Prostate gland (tissue), 2 donors: ENCODE results near the gene TMEM245. TPM values are rescaled to one million over a fixed set of nuclear protein-coding genes. Genes with fewer than 3 reads are reported as not detected.
A peak's percentile ranks its signal among the peaks of the same experiment; 100 is the strongest.

Experiments
- DNase-seq: peaks from one replicate; pipeline ENCODE4 v3.0.0-alpha.2; 2019; ENCODE audit warnings: low spot score
- H3K27ac ChIP-seq, 2 donors: fragments of 200-600 bp; sonication (generic); 2 replicates each; pipeline ENCODE4 v1.5.1; 2017 to 2019
- H3K27me3 ChIP-seq: fragments of 200-600 bp; sonication (generic); replicated peaks from 2 replicates; pipeline ENCODE4 v1.5.1; 2019; ENCODE audit not compliant: insufficient read depth
- H3K36me3 ChIP-seq, 2 donors: fragments of 200-600 bp; sonication (generic); 1 replicate in 1 of 2; 2 replicates in 1 of 2; pipeline versions ENCODE4 v1.5.1 to v1.8.1; 2017 to 2019
- H3K4me1 ChIP-seq: fragments of 200-600 bp; sonication (generic); replicated peaks from 2 replicates; pipeline ENCODE4 v1.5.1; 2019
- H3K4me3 ChIP-seq, 2 donors: fragments of 200-600 bp; sonication (generic); 2 replicates each; pipeline ENCODE4 v1.5.1; 2017 to 2019
- H3K9me3 ChIP-seq: fragments of 200-600 bp; sonication (generic); 2 replicates; pipeline ENCODE4 v1.5.1; 2017
- CTCF ChIP-seq, 4 experiments: fragments of 200-600 bp in 2 of 4; fragments of 450-650 bp in 2 of 4; sonication (generic) in 2 of 4; IDR thresholded peaks; 1 replicate in 3 of 4; 2 replicates in 1 of 4; pipeline ENCODE4 v1.5.1; 2016 to 2019; ENCODE audit warnings: antibody characterized with exemption in 4 of 4, mild to moderate bottlenecking in 2 of 4, moderate library complexity in 2 of 4
- POLR2A ChIP-seq: fragments of 450-650 bp; IDR thresholded peaks from one replicate; pipeline ENCODE4 v1.6.1; 2016; ENCODE audit warnings: antibody characterized with exemption, mild to moderate bottlenecking
- POLR2AphosphoS5 ChIP-seq: sonication (generic); formaldehyde crosslinking; IDR thresholded peaks from one replicate; pipeline ENCODE4 v1.6.1; 2017; ENCODE audit warnings: antibody characterized with exemption
- WGBS: methylation state at CpG from one replicate; pipeline ENCODE4 v1.1.5; 2018; 5-methylcytosine and 5-hydroxymethylcytosine counted together
- intact Hi-C: fragments of 100-400 bp; cut with DNase I; formaldehyde crosslinking; loops from one replicate; pipeline ENCODE4 v1.14.2; 2022
- total RNA-seq, 2 donors: library from RNA; depleted of rRNA; stranded (reverse); fragments of >200 nt; gene quantifications; one replicate each; pipeline ENCODE4 v1.1.0, GENCODE V29; 2016

The TMEM245 gene
- total RNA-seq, 2 donors from 2014 or later, result 57.7 to 82.1 TPM

- no peak for DNase-seq
- no peak for TF ChIP-seq POLR2AphosphoS5
- no peak for TF ChIP-seq POLR2A
- no peaks in the 10 kb centered on the region for H3K9me3 ChIP-seq
- H3K4me3 ChIP-seq, result peak overlapping the region; percentile 34 to 41
- no peak overlapping the region for H3K27ac ChIP-seq
- H3K27me3 ChIP-seq, result no peaks in the 10 kb centered on the region
- no peaks in the 10 kb centered on the region for H3K4me1 ChIP-seq
- no peaks in the 10 kb centered on the region for H3K36me3 ChIP-seq
- WGBS, result 75% methylated on average over 16 of the region's 16 CpGs
- intact Hi-C loops, result no loop called here
These were observed 46.5 kb upstream of the TMEM245 start for GRCh38 chr9:109166171-109166770.

- DNase-seq, result no peak
- no peaks in the 10 kb centered on the region for H3K4me1 ChIP-seq
- H3K27me3 ChIP-seq, result no peaks in the 10 kb centered on the region
- no peak overlapping the region for H3K27ac ChIP-seq
- no peaks in the 10 kb centered on the region for H3K9me3 ChIP-seq
- no peak for TF ChIP-seq POLR2A
- no peak for TF ChIP-seq POLR2AphosphoS5
- no peak for TF ChIP-seq CTCF (IDR thresholded peaks at IDR 0.05)
- intact Hi-C loops, result no loop called here
- H3K36me3 ChIP-seq, result no peaks in the 10 kb centered on the region
- WGBS, result 86% methylated on average over 5 of the region's 5 CpGs
- H3K4me3 ChIP-seq, result no peak overlapping the region
These were observed 44.3 kb upstream of the TMEM245 start for GRCh38 chr9:109164042-109164441.

- no peaks in the 10 kb centered on the region for H3K9me3 ChIP-seq
- intact Hi-C loops, result no loop called here
- no peak for DNase-seq
- WGBS, result 97% methylated on average over 1 of the region's 1 CpG
- no peak overlapping the region for H3K4me3 ChIP-seq
- no peak overlapping the region for H3K27ac ChIP-seq
- no peaks in the 10 kb centered on the region for H3K36me3 ChIP-seq
- no peaks in the 10 kb centered on the region for H3K27me3 ChIP-seq
- no peaks in the 10 kb centered on the region for H3K4me1 ChIP-seq
- no peak for TF ChIP-seq CTCF (IDR thresholded peaks at IDR 0.05)
- TF ChIP-seq POLR2AphosphoS5, result no peak
- TF ChIP-seq POLR2A, result no peak
These were observed 43.4 kb upstream of the TMEM245 start for GRCh38 chr9:109163194-109163593.

GRCh38 chr9:109162677-109163076 is 42.9 kb upstream of the TMEM245 start:
- Histone ChIP-seq H3K27ac (no peak overlapping the region), H3K4me1 (no peaks in the 10 kb centered on the region), H3K9me3 (no peaks in the 10 kb centered on the region), H3K36me3 (no peaks in the 10 kb centered on the region), H3K4me3 (no peak overlapping the region), H3K27me3 (no peaks in the 10 kb centered on the region)
- no peak for TF ChIP-seq POLR2A
- no peak for TF ChIP-seq POLR2AphosphoS5
- TF ChIP-seq CTCF (IDR thresholded peaks at IDR 0.05), result no peak
- no peak for DNase-seq
- 92% methylated on average over 3 of the region's 3 CpGs for WGBS
- intact Hi-C loops, result no loop called here

GRCh38 chr9:109161471-109161870 is 41.7 kb upstream of the TMEM245 start:
- intact Hi-C loops, result no loop called here
- Histone ChIP-seq H3K27me3 (no peaks in the 10 kb centered on the region), H3K27ac (no peak overlapping the region), H3K4me1 (no peaks in the 10 kb centered on the region), H3K36me3 (no peaks in the 10 kb centered on the region), H3K9me3 (no peaks in the 10 kb centered on the region), H3K4me3 (no peak overlapping the region)
- WGBS, result 80% methylated on average over 3 of the region's 3 CpGs
- TF ChIP-seq POLR2A, result no peak
- no peak for TF ChIP-seq POLR2AphosphoS5
- TF ChIP-seq CTCF (IDR thresholded peaks at IDR 0.05), result no peak
- no peak for DNase-seq
